Ishikawa (cell line): ENCODE results near the gene RGS9.

Experiments used
- CEBPB ChIP-seq: IDR thresholded peaks from 2 replicates; pipeline ENCODE4 v1.6.1; 2012
- CREB1 ChIP-seq: IDR thresholded peaks from 2 replicates; pipeline ENCODE4 v1.6.1; 2012; ENCODE audit warnings: low read depth
- EGR1 ChIP-seq: IDR thresholded peaks from 2 replicates; pipeline ENCODE4 v1.6.1; 2012
- EP300 ChIP-seq: IDR thresholded peaks from 2 replicates; pipeline ENCODE4 v1.6.1; 2012; ENCODE audit warnings: borderline replicate concordance
- FOXM1 ChIP-seq: IDR thresholded peaks from 2 replicates; pipeline ENCODE4 v1.6.1; 2012; ENCODE audit warnings: low read depth, borderline replicate concordance
- NFIC ChIP-seq: IDR thresholded peaks from 2 replicates; pipeline ENCODE4 v1.6.1; 2012
- RAD21 ChIP-seq: IDR thresholded peaks from 2 replicates; pipeline ENCODE4 v1.6.1; 2012; ENCODE audit warnings: low read depth
- TAF1 ChIP-seq: IDR thresholded peaks from 2 replicates; pipeline ENCODE4 v1.6.1; 2012; ENCODE audit warnings: low read depth, mild to moderate bottlenecking
- TCF12 ChIP-seq: IDR thresholded peaks from 2 replicates; pipeline ENCODE4 v1.6.1; 2012; ENCODE audit warnings: low read depth
- TEAD4 ChIP-seq: IDR thresholded peaks from 2 replicates; pipeline ENCODE4 v1.6.1; 2012
- YY1 ChIP-seq: IDR thresholded peaks from 2 replicates; pipeline ENCODE4 v1.6.1; 2012; ENCODE audit warnings: low read depth
- ZBTB7A ChIP-seq: IDR thresholded peaks from 2 replicates; pipeline ENCODE4 v1.6.1; 2012; ENCODE audit warnings: low read depth
- TF ChIP-seq, protein P1 (sequence below): IDR thresholded peaks from 2 replicates; pipeline ENCODE4 v1.6.1; 2012
- TF ChIP-seq, protein P2 (sequence below): IDR thresholded peaks from 2 replicates; pipeline ENCODE4 v1.6.1; 2012
- TF ChIP-seq, protein P3 (sequence below): IDR thresholded peaks from 2 replicates; pipeline ENCODE4 v1.6.1; 2012; ENCODE audit warnings: low read depth, mild to moderate bottlenecking

The RGS9 gene

DNA sequence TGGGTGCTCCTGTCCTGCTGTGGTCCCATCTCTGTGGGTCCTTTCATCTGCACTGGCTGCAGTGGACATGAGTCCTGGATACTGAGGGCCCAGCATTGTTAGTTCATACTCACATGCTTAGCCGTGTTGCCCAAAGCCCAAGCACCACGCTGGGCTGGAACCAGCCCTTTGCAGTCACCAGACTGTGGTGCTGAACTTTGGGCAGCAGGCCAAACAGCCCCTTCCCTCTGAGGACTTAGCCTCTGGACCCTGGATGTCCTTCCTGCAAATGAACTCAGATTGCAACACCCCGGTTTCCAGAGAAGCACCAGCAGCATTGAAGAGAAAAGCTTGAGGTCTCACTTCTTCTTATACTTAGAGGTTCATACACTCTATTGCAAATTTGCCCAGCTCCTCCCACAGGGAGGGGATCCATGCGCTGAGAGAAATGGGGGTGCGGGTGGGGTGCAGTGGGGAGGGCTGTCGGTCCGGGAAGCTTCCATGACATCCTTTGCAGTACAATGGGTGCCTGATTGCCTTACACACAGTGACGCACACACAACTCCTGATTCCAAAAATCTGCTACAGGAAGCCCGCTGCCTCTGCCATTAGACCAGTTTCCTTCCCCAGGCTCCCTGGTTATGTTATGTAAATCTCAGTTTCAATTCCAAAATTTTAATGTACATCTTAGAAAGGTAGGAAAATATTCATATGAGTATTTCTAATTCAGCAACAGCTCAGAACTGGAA is 65.8 kb downstream of the RGS9 start:
- TF ChIP-seq NFIC (no peak), CEBPB (no peak), YY1 (no peak), EGR1 (no peak), RAD21 (no peak), FOXM1 (no peak), TEAD4 (no peak), ZBTB7A (no peak), TAF1 (no peak), EP300 (no peak), CREB1 (no peak), TCF12 (no peak)
- TF ChIP-seq, protein P1, sequence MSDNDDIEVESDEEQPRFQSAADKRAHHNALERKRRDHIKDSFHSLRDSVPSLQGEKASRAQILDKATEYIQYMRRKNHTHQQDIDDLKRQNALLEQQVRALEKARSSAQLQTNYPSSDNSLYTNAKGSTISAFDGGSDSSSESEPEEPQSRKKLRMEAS: no peak
- TF ChIP-seq, protein P2, sequence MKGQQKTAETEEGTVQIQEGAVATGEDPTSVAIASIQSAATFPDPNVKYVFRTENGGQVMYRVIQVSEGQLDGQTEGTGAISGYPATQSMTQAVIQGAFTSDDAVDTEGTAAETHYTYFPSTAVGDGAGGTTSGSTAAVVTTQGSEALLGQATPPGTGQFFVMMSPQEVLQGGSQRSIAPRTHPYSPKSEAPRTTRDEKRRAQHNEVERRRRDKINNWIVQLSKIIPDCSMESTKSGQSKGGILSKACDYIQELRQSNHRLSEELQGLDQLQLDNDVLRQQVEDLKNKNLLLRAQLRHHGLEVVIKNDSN: no peak
- TF ChIP-seq, protein P3, sequence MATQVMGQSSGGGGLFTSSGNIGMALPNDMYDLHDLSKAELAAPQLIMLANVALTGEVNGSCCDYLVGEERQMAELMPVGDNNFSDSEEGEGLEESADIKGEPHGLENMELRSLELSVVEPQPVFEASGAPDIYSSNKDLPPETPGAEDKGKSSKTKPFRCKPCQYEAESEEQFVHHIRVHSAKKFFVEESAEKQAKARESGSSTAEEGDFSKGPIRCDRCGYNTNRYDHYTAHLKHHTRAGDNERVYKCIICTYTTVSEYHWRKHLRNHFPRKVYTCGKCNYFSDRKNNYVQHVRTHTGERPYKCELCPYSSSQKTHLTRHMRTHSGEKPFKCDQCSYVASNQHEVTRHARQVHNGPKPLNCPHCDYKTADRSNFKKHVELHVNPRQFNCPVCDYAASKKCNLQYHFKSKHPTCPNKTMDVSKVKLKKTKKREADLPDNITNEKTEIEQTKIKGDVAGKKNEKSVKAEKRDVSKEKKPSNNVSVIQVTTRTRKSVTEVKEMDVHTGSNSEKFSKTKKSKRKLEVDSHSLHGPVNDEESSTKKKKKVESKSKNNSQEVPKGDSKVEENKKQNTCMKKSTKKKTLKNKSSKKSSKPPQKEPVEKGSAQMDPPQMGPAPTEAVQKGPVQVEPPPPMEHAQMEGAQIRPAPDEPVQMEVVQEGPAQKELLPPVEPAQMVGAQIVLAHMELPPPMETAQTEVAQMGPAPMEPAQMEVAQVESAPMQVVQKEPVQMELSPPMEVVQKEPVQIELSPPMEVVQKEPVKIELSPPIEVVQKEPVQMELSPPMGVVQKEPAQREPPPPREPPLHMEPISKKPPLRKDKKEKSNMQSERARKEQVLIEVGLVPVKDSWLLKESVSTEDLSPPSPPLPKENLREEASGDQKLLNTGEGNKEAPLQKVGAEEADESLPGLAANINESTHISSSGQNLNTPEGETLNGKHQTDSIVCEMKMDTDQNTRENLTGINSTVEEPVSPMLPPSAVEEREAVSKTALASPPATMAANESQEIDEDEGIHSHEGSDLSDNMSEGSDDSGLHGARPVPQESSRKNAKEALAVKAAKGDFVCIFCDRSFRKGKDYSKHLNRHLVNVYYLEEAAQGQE: no peak

DNA sequence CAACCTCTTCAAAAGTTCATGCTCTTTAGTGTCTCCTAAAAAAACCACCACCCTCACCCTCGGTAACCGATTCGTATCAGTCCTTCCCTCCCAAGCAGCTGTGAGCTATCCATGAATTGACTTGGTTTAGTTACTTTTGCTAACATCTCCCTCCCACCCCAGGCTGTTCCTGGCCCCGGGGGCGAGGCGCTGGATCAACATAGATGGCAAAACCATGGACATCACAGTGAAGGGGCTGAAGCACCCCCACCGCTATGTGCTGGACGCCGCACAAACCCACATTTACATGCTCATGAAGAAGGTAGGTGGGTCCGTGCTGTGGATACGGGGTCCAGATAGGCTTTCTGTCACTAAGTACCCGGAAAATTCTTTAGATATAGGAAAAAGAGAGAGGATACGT is 66.8 kb downstream of the RGS9 start:
- no peak for TF ChIP-seq YY1
- TF ChIP-seq CEBPB: no peak
- TF ChIP-seq TCF12: no peak
- TF ChIP-seq, protein P2: no peak
- no peak for TF ChIP-seq ZBTB7A
- no peak for TF ChIP-seq CREB1
- no peak for TF ChIP-seq TEAD4
- no peak for TF ChIP-seq TAF1

DNA sequence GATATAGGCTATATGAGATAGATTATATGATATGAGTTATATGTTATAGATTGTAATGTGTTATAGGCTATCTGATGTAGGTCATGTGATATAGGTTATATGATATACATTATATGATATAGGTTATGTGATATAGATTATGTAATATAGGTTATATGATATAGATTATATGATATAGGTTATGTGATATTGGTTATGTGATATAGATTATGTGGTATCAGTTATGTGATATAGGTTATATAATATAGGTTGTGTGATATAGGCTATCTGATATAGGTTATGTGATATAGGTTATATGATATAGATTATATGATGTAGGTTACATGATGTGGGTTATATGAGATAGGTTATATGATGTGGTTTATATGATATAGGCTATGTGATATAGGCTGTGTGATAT is 68.5 kb downstream of the RGS9 start:
- TF ChIP-seq CEBPB (no peak), NFIC (no peak), TAF1 (no peak), TCF12 (no peak), YY1 (no peak), ZBTB7A (no peak), RAD21 (no peak), CREB1 (no peak), TEAD4 (no peak), EP300 (no peak), EGR1 (no peak), FOXM1 (no peak)
- TF ChIP-seq, protein P3: no peak
- TF ChIP-seq, protein P2: no peak
- TF ChIP-seq, protein P1: no peak

DNA sequence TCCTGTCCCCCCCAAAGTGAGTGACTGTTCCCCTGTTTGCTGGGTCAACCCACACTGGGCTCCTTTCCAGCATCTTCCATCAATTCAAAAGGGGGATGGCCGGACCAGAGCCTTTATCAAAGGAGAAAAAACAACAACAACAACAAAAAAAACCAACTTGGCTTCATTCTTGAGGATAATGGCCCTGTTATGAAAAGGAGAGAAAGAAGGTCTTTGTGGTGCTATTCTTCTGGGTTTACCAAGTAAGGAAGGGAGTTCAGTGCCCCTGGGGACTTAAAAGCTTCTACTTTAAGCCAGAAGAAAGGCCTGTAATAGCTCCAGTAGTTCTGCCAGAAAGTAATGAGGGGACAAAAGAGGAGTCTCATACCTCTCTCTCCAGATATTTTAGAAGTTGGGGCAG is 71.5 kb downstream of the RGS9 start:
- TF ChIP-seq CREB1: no peak
- no peak for TF ChIP-seq FOXM1
- TF ChIP-seq YY1: no peak

DNA sequence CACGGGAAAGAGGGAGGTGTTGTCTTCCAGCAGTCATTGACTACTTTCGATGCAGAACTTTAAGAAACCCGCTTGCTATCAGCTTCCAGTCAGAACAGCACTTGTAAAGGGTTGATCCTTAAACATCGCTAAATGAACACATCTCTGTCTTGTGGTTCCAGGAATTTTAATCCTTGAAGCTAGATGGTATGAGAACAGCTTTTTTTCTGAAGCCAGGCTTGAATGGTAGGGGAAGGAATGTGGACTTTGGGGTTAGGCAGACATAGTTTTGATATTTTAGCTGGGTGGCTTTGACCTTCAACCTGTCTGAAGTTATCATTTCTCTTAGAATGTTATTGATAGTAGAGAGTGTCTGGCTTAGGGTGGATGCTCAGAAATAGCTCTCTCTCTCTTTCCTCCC is 81.1 kb downstream of the RGS9 start:
- TF ChIP-seq, protein P1: no peak

DNA sequence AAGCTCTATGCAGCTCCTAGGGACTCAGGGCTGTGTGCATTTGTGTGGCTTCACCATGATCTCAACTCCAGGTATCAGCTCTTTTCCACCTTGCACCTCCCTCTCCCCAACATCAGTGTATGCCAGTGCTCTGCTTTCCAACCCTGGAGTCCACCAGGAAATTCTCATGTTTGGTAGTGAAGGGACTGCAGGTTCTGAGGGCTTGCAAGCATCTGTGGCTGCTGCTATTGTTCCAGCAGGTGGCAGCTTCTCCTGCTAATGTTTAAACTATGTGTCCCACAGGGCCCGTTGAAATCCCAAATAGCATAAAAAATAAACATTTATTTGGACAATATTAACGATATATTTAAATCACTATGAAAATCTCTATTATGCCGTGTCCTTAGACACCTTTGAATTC is 82.0 kb downstream of the RGS9 start:
- peak; percentile 27; the same call in 1 of the 2 replicates for TF ChIP-seq RAD21
- TF ChIP-seq, protein P3: no peak
